Osteocyte (in vitro differentiated cells): ENCODE results near the gene PDE10A. TPM values are rescaled to one million over a fixed set of nuclear protein-coding genes. Genes with fewer than 3 reads are reported as not detected.

ENCODE experiments used
- DNase-seq: peaks from one replicate; pipeline ENCODE4 v3.0.0; 2021; ENCODE audit warnings: mixed read lengths; ENCODE audit not compliant: unreplicated experiment; ENCODE audit errors: extremely low spot score
- H3K27ac Mint-ChIP-seq: one replicate; pipeline ENCODE4 v1.8.0; 2021; ENCODE audit warnings: mild to moderate bottlenecking, mixed read lengths; ENCODE audit not compliant: unreplicated experiment
- H3K27me3 Mint-ChIP-seq: one replicate; pipeline ENCODE4 v1.8.0; 2021; ENCODE audit warnings: mixed read lengths; ENCODE audit not compliant: unreplicated experiment
- H3K36me3 Mint-ChIP-seq: one replicate; pipeline ENCODE4 v1.8.0; 2021; ENCODE audit warnings: mixed read lengths; ENCODE audit not compliant: unreplicated experiment
- H3K4me1 Mint-ChIP-seq: one replicate; pipeline ENCODE4 v1.8.0; 2021; ENCODE audit warnings: mixed read lengths; ENCODE audit not compliant: unreplicated experiment
- H3K4me3 Mint-ChIP-seq: one replicate; pipeline ENCODE4 v1.8.0; 2021; ENCODE audit warnings: mild to moderate bottlenecking, moderate library complexity, mixed read lengths; ENCODE audit not compliant: unreplicated experiment
- H3K9me3 Mint-ChIP-seq: one replicate; pipeline ENCODE4 v1.8.0; 2021; ENCODE audit warnings: mixed read lengths; ENCODE audit not compliant: unreplicated experiment
- total RNA-seq: library from RNA; stranded (reverse); gene quantifications from 2 replicates; pipeline ENCODE4 v1.2.1, GENCODE V29; 2021
- TF ChIP-seq, protein P1 (sequence below): fragments of 200-600 bp; sonication (generic); IDR thresholded peaks from 2 replicates; pipeline ENCODE4 v1.5.0; 2021; ENCODE audit warnings: antibody characterized with exemption, mild to moderate bottlenecking, moderate library complexity

The PDE10A gene
- total RNA-seq, 1 donor from 2014 or later = 9.8 TPM

DNA sequence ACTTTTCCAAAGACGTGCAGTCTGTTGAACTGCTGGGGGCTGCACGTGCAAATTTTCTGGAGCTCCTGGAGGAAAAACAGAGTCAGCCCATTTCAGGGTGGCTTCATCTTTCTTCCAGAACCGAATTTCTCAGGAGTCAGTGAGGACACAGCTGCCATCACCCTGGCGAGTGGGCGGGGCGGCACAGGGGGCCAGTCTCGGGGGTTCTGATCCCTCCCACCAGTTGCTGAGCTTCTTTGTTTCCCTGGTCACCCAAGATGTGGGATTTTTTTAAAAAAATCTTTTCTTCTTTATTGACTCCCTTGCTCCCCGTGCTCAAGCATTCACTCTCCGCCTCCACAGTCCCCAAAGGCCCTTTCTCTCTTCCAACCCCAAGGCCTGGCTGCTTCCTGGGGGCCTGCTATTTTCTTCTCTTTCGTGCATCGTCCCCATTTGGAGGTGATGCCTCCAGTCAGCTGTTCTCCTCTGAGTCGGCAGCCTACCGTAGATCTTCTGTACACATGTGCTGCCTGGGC is 362.6 kb downstream of the PDE10A start:
- no peaks in the 10 kb centered on the region for H3K27me3 Mint-ChIP-seq
- H3K4me3 Mint-ChIP-seq = no peak overlapping the region
- H3K9me3 Mint-ChIP-seq = peaks cover 15% of the 10 kb centered on the region
- TF ChIP-seq, protein P1, sequence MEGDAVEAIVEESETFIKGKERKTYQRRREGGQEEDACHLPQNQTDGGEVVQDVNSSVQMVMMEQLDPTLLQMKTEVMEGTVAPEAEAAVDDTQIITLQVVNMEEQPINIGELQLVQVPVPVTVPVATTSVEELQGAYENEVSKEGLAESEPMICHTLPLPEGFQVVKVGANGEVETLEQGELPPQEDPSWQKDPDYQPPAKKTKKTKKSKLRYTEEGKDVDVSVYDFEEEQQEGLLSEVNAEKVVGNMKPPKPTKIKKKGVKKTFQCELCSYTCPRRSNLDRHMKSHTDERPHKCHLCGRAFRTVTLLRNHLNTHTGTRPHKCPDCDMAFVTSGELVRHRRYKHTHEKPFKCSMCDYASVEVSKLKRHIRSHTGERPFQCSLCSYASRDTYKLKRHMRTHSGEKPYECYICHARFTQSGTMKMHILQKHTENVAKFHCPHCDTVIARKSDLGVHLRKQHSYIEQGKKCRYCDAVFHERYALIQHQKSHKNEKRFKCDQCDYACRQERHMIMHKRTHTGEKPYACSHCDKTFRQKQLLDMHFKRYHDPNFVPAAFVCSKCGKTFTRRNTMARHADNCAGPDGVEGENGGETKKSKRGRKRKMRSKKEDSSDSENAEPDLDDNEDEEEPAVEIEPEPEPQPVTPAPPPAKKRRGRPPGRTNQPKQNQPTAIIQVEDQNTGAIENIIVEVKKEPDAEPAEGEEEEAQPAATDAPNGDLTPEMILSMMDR = no peak
- DNase-seq = no peak
- no peaks in the 10 kb centered on the region for H3K36me3 Mint-ChIP-seq
- H3K27ac Mint-ChIP-seq = no peak overlapping the region
- no peaks in the 10 kb centered on the region for H3K4me1 Mint-ChIP-seq

DNA sequence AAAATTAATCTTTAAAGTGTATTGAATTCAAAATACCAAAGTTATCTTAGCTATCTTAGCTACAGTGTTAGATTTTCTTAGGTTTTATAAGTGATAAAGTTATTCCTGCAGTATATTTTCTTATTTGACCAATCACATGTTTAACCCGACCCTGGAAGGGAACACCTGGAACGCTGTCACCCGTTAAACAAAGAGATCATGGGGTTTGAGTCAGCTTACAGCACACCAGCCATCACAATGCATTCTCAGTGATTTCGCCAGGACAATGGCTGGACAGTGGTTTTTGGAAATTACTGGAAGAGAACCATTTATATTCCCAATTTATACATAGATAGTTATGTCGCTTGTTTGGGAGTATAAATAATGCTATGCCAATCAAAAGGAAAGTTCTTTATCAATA is 364.2 kb downstream of the PDE10A start:
- Mint-ChIP-seq H3K4me3 (no peak overlapping the region), H3K36me3 (no peaks in the 10 kb centered on the region), H3K9me3 (peaks cover 15% of the 10 kb centered on the region), H3K27ac (no peak overlapping the region), H3K4me1 (no peaks in the 10 kb centered on the region), H3K27me3 (no peaks in the 10 kb centered on the region)
- TF ChIP-seq, protein P1 = no peak
- DNase-seq = no peak

DNA sequence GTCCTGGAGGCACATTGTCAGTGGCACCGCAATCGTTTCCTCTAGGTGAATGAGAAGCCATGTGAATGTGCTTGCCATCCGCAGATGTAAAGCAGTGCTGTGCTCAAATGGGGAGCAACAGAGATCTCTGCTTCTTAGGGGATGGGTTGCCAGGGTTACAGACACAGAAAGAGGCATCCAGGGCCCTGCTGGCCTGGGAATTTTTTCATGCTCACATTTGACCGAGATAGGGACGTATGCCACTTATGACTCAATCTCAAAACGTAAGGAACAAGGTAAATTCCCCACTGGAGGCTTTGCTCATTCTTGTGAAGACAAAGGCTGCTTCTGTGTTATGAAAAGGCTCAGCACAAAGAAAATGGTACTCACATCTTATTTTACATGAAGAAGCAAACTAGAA is 364.6 kb downstream of the PDE10A start:
- Mint-ChIP-seq H3K36me3 (no peaks in the 10 kb centered on the region), H3K27me3 (no peaks in the 10 kb centered on the region), H3K4me3 (no peak overlapping the region), H3K4me1 (no peaks in the 10 kb centered on the region), H3K9me3 (peaks cover 15% of the 10 kb centered on the region), H3K27ac (no peak overlapping the region)
- TF ChIP-seq, protein P1 = no peak
- no peak for DNase-seq

- TF ChIP-seq, protein P1 = no peak
- Mint-ChIP-seq H3K27ac (no peak overlapping the region), H3K4me1 (no peaks in the 10 kb centered on the region), H3K27me3 (no peaks in the 10 kb centered on the region), H3K4me3 (no peak overlapping the region), H3K36me3 (no peaks in the 10 kb centered on the region), H3K9me3 (peaks cover 23% of the 10 kb centered on the region)
- no peak for DNase-seq
These were observed 370.4 kb downstream of the PDE10A start for GRCh38 chr6:165292657-165293056.
